Smooth muscle cell (in vitro differentiated cells): ENCODE measurements around the gene POLR1A. TPM values are rescaled to one million over a fixed set of nuclear protein-coding genes. Genes with fewer than 3 reads are reported as not detected.
A peak's percentile ranks its signal among the peaks of the same experiment; 100 is the strongest.

ENCODE experiments used
- DNase-seq: peaks from one replicate; lab custom pipeline; 2025; ENCODE audit not compliant: unreplicated experiment; lab: John Stamatoyannopoulos, UW
- H2AFZ ChIP-seq: fragments of 200-600 bp; sonication (generic); 2 replicates; pipeline ENCODE4 v1.6.0; 2016; ENCODE audit warnings: antibody characterized with exemption, low read depth, mild to moderate bottlenecking
- H3F3A ChIP-seq: fragments of 200-600 bp; sonication (generic); 2 replicates; pipeline ENCODE4 v1.6.0; 2017; ENCODE audit warnings: antibody characterized with exemption, low read depth
- H3K27ac ChIP-seq: fragments of 200-600 bp; sonication (generic); 2 replicates; pipeline ENCODE4 v1.5.1; 2016; ENCODE audit warnings: low read depth, mild to moderate bottlenecking
- H3K27me3 ChIP-seq: fragments of 200-600 bp; sonication (generic); 2 replicates; pipeline ENCODE4 v1.6.1; 2016; ENCODE audit warnings: low read depth, mild to moderate bottlenecking
- H3K36me3 ChIP-seq: fragments of 200-600 bp; sonication (generic); 2 replicates; pipeline ENCODE4 v1.5.1; 2016; ENCODE audit warnings: low read depth
- H3K4me1 ChIP-seq: fragments of 200-600 bp; sonication (generic); 2 replicates; pipeline ENCODE4 v1.5.1; 2016; ENCODE audit warnings: low read depth
- H3K4me2 ChIP-seq: fragments of 200-600 bp; sonication (generic); 2 replicates; pipeline ENCODE4 v1.6.0; 2016; ENCODE audit warnings: mild to moderate bottlenecking
- H3K4me3 ChIP-seq: fragments of 200-600 bp; sonication (generic); 2 replicates; pipeline ENCODE4 v1.5.1; 2016; ENCODE audit warnings: mild to moderate bottlenecking
- H3K79me2 ChIP-seq: fragments of 200-600 bp; sonication (generic); 2 replicates; pipeline ENCODE4 v1.6.0; 2016; ENCODE audit warnings: low read depth, mild to moderate bottlenecking
- H3K9ac ChIP-seq: fragments of 200-600 bp; sonication (generic); 2 replicates; pipeline ENCODE4 v1.6.0; 2016; ENCODE audit warnings: low read depth
- H3K9me3 ChIP-seq: fragments of 200-600 bp; sonication (generic); replicated peaks from 2 replicates; pipeline ENCODE4 v1.5.1; 2016; ENCODE audit warnings: low read depth
- H4K20me1 ChIP-seq: fragments of 200-600 bp; sonication (generic); 2 replicates; pipeline ENCODE4 v1.6.0; 2016; ENCODE audit warnings: low read depth
- WGBS: methylation state at CpG from one replicate; pipeline ENCODE4 v1.1.7; 2016; ENCODE audit warnings: low lambda C conversion rate; 5-methylcytosine and 5-hydroxymethylcytosine counted together
- polyA plus RNA-seq: library from polyadenylated mRNA; unstranded; fragments of >200 nt; fragmentation: Nextera tagmentation; extraction: Ambion mirVana; gene quantifications from 2 replicates; pipeline ENCODE4 v1.2.1, GENCODE V29; 2016
- total RNA-seq: library from RNA; depleted of rRNA; stranded (reverse); fragments of >200 nt; gene quantifications from 2 replicates; pipeline ENCODE4 v1.2.3, GENCODE V29; 2014
- TF ChIP-seq, protein P1 (sequence below): fragments of 200-600 bp; sonication (generic); IDR thresholded peaks from 2 replicates; pipeline ENCODE4 v1.5.1; 2017; ENCODE audit warnings: borderline replicate concordance, mild to moderate bottlenecking, antibody characterized with exemption; ENCODE audit not compliant: insufficient read depth, poor library complexity, severe bottlenecking

The POLR1A gene
- total and polyA plus RNA-seq, 2 experiments from 2014 or later: 4.9 to 20.8 TPM

GRCh38 chr2:85999061-85999831 is 106.4 kb downstream of the POLR1A start:
- WGBS: 66% methylated on average over 8 of the region's 8 CpGs
- Histone ChIP-seq H3F3A (peaks cover 14% of the 10 kb centered on the region), H3K4me2 (peak overlapping the region; percentile 66), H3K9me3 (no peaks in the 10 kb centered on the region), H3K27ac (peak overlapping the region; percentile 67), H3K79me2 (no peaks in the 10 kb centered on the region), H2AFZ (peak overlapping the region; percentile 40), H4K20me1 (no peaks in the 10 kb centered on the region), H3K4me3 (no peak overlapping the region), H3K36me3 (no peaks in the 10 kb centered on the region), H3K4me1 (peaks cover 11% of the 10 kb centered on the region), H3K27me3 (no peaks in the 10 kb centered on the region), H3K9ac (no peak overlapping the region)
- DNase-seq: no peak
- TF ChIP-seq, protein P1, sequence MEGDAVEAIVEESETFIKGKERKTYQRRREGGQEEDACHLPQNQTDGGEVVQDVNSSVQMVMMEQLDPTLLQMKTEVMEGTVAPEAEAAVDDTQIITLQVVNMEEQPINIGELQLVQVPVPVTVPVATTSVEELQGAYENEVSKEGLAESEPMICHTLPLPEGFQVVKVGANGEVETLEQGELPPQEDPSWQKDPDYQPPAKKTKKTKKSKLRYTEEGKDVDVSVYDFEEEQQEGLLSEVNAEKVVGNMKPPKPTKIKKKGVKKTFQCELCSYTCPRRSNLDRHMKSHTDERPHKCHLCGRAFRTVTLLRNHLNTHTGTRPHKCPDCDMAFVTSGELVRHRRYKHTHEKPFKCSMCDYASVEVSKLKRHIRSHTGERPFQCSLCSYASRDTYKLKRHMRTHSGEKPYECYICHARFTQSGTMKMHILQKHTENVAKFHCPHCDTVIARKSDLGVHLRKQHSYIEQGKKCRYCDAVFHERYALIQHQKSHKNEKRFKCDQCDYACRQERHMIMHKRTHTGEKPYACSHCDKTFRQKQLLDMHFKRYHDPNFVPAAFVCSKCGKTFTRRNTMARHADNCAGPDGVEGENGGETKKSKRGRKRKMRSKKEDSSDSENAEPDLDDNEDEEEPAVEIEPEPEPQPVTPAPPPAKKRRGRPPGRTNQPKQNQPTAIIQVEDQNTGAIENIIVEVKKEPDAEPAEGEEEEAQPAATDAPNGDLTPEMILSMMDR: no peak

DNA sequence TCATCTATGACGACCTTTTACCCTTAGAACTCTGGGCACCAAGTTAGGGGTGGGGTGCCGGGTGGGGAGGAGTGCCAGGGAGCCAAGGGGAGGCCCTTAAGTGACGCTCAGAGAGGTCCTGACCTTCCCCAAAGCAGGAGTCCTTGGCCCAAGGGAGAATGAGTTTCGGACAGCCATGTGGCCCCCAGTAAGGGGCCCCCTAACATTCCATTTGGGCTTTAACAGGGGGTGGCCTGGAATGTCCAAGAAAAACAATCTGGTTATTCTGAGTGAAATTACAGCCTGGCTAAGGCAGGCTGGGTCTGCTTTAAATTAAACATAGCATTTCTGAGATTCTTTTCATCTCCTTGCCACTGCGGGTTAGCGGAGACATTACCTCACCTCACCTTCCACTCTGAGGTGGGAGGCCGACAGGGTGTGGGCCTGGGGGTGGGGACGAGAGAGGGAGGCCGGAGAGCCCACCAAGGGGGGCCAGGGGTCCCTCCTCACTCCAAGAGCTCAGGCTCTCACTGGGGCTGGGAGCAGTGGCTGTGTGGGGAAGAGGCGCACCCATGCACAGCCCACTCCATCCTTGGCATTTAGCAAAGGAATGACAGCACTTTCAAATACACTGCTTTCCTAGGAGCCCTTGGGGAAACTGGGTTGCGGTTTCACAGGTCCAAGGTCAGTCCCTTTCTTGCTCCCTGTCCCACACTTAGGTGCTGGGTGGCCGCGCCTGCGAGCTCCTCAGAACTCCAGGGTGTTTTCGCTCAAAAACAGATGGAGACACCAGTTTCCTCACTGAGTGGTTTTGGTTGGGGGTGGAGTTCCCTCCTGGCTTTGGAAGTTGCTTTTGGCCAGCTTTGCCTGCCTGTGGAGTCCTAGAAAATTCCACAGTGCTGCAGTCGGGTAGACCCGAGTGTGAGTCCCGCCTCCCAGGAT is 107.4 kb downstream of the POLR1A start:
- DNase-seq: no peak
- Histone ChIP-seq H3K27ac (peak overlapping the region; percentile 67), H3K36me3 (no peaks in the 10 kb centered on the region), H2AFZ (peak overlapping the region; percentile 40), H3K27me3 (no peaks in the 10 kb centered on the region), H3K4me1 (peaks cover 11% of the 10 kb centered on the region), H3K9me3 (no peaks in the 10 kb centered on the region), H3K4me3 (no peak overlapping the region), H3K79me2 (no peaks in the 10 kb centered on the region), H3K4me2 (peak overlapping the region; percentile 66), H4K20me1 (no peaks in the 10 kb centered on the region), H3K9ac (no peak overlapping the region), H3F3A (peaks cover 14% of the 10 kb centered on the region)
- WGBS: 49% methylated on average over 18 of the region's 18 CpGs
- TF ChIP-seq, protein P1: no peak

DNA sequence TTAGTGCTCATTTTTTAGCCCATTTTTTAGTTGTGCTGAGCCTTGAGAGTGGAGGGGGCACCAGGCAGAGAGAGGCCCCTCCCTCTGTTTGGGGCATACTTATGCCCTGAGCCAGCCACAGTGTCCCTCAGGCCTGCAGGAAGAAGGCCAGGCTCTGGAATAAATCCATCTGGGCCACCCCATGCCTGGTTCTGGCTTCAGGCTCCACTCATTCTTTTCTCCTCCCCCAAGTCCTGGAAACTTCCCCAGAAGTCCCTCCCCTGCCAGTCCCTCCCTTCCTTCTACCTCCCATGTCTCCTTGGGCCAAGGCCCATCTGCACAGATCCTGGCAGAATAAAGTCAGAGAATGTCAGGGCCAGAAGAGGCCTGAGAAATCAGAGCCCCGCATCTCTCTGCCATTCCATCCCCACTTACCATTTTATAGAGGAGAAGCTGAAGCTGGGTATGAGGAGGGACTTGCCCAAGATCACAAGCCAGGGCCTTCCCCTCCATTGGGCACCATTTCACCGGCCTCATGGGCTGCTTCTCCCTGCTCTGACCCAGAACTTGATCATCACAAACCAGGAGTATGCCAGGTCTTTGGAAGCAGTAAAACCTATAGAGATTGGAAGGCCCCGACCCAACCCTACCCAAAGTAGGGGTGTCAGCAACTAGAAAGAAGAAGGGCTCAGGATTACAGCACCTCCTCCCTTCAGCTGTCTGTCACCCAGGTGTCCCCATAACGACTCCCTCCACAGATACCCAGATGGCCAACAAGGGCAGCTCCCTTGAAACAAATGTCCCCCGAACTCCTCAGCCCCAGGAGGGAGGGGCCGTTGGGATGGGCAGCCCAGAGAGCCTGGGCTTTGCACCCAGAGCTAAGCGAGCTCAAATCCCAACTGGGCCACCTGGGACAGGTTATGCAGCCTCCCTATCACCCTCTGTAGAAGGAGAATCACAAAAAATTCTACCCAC is 108.4 kb downstream of the POLR1A start:
- H3K27me3 ChIP-seq: no peaks in the 10 kb centered on the region
- 97% methylated on average over 7 of the region's 7 CpGs for WGBS
- no peaks in the 10 kb centered on the region for H3K36me3 ChIP-seq
- no peaks in the 10 kb centered on the region for H4K20me1 ChIP-seq
- no peak overlapping the region for H3K4me3 ChIP-seq
- H3K27ac ChIP-seq: peak overlapping the region; percentile 67
- DNase-seq: no peak
- peak overlapping the region; percentile 66 for H3K4me2 ChIP-seq
- H3K79me2 ChIP-seq: no peaks in the 10 kb centered on the region
- H3K9ac ChIP-seq: no peak overlapping the region
- H3K9me3 ChIP-seq: no peaks in the 10 kb centered on the region
- H3F3A ChIP-seq: peaks cover 14% of the 10 kb centered on the region
- TF ChIP-seq, protein P1: no peak
- peaks cover 11% of the 10 kb centered on the region for H3K4me1 ChIP-seq
- peak overlapping the region; percentile 73 for H2AFZ ChIP-seq
